Measurements from ENCODE around the gene ELAVL2. TPM values are rescaled to one million over a fixed set of nuclear protein-coding genes. Genes with fewer than 3 reads are reported as not detected.

Gene ELAVL2
- total and polyA plus RNA-seq, 9 of the 15 experiments (the other 6 are each of a cell fraction or from before 2014, with no cell fraction given) = not detected

DNA sequence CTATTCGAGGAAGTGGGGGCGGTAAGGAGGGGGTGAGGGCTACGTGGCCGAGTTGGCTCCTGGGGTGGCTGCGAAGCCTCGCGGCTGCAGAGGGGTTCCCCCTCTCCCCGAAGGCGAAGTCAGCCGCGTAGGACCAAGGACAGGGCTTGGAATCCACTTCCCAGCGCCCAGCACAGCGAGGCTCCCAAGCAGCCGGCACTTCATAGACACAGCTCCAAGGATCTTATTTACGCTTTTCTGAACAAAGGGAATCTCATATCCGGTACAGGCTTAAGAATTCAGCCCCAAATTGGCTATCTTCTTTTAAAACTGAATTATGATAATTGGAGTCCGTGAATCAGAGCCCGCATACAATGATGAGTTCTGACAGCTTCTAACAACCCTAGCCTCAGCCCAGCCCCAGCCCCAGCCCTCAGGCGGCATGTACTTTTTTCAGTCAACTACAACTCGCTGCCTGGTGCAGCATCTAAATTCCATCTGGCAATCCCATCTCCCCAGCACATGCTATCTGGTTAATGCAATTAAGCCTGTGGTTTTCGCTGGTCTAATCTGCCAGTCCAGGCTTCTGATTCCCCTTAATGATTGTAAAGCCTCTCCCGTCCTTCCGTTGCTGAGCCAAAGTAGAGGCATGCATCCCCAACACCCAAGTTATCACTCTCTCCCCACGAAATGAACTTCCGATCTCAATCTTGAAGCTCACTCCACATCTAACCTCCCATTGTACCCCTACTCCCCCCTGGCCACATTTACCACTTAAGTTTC lies 1.0 kb downstream of the ELAVL2 start:
- FAIRE-seq = no peak
- Histone ChIP-seq H3K27ac (ENCODE audit: extremely low read depth, low read depth, low read length) (no peak overlapping the region), H3K27me3 (ENCODE audit: control insufficient read depth in 2 of 2, insufficient read depth in 2 of 2, low read length in 2 of 2) (no peaks in the 10 kb centered on the region), H3K79me2 (ENCODE audit: control insufficient read depth, insufficient read depth, low read length) (no peaks in the 10 kb centered on the region), H2AFZ (ENCODE audit: low read depth, low read length) (no peak overlapping the region), H3K9me1 (ENCODE audit: control insufficient read depth, insufficient read depth, low read length) (no peaks in the 10 kb centered on the region), H3K4me3 (no peak overlapping the region), H3K9me3 (replicated peaks; ENCODE audit: control insufficient read depth, insufficient read depth, low read depth, low read length) (no peaks in the 10 kb centered on the region), H4K20me1 (replicated peaks; ENCODE audit: control insufficient read depth, insufficient read depth, low read length) (no peaks in the 10 kb centered on the region), H3K4me1 (replicated peaks in 1 of 2; ENCODE audit: control insufficient read depth in 2 of 2, insufficient read depth in 2 of 2, low read length in 2 of 2) (no peaks in the 10 kb centered on the region), H3K4me2 (ENCODE audit: insufficient read depth, low read length) (no peak overlapping the region), H3K9ac (ENCODE audit: insufficient read depth in 1 of 2, low read depth in 2 of 2, low read length in 2 of 2) (no peak overlapping the region), H3K36me3 (ENCODE audit: control insufficient read depth, insufficient read depth, low read length) (no peaks in the 10 kb centered on the region)
- no peak for TF ChIP-seq GABPB2 (CRISPR knock-in tag; conservative IDR thresholded peaks at IDR 0.05)
- DNase-seq (ENCODE audit: extremely low read depth in 1 of 4, low spot score in 3 of 4) = no peak
- WGBS (ENCODE audit: insufficient coverage, low coverage, missing lambda C conversion rate) = no CpG with 5 or more reads among the region's 25 CpGs
- ChIA-PET CTCF (ENCODE audit: low intra/inter-chr PET ratio) (no interaction called here), POLR2A (no interaction called here)
- intact Hi-C loops (cut with micrococcal nuclease) (no loop called here), in situ Hi-C loops (cut with MboI) (no loop called here)
- ATAC-seq = no peak
- BruUV-seq (replicated peaks) = no TSS peak

DNA sequence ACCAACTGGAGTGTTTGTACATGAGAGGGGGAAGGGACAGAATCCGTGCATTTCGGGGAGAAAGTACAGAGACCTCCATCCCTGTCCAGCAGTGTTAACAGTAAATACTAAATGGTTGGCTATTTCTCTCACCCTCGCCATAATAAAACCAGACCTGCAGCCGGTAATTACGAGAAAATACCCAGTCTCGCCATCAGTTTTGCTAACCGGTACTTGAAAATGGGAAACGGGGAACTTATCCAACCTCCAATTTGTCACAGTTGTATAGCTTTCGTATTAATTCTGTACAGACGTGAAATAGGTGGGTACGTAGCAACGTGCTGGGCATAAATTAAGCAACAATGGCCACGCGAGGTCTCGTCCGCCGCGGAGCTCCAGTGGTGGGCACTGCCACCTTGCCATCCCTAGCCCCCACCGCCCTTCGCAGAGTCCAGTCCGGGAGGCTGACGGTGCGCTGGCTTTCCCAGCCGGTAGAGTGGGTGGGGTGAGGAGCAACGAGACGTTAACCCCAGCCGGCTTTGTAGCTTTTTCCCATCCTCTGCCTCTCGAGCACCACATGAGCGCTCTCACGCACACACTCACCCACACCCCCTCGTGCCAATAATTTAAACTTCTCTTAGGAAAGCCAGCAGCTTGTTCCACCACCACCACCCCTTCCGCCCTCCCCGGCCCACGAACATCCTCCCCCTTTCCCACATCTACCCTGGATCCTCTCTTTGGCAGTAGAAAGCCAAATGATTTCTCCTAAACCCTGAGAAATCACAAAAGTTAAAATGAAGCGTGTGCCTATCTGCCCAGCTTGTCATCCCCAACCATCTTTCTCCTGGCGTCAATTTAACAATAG lies 1.8 kb downstream of the ELAVL2 start:
- no peak for ATAC-seq
- ChIA-PET CTCF (ENCODE audit: low intra/inter-chr PET ratio) (no interaction called here), POLR2A (no interaction called here)
- H3K27ac ChIP-seq (ENCODE audit: extremely low read depth, low read depth, low read length) = no peak overlapping the region
- no TSS peak for BruUV-seq (replicated peaks)
- intact Hi-C loops (cut with micrococcal nuclease) (no loop called here), in situ Hi-C loops (cut with MboI) (no loop called here)
- H2AFZ ChIP-seq (ENCODE audit: low read depth, low read length) = no peak overlapping the region
- H3K9me3 ChIP-seq (replicated peaks; ENCODE audit: control insufficient read depth, insufficient read depth, low read depth, low read length) = no peaks in the 10 kb centered on the region
- no peak for FAIRE-seq
- WGBS (ENCODE audit: insufficient coverage, low coverage, missing lambda C conversion rate) = no CpG with 5 or more reads among the region's 36 CpGs
- H4K20me1 ChIP-seq (replicated peaks; ENCODE audit: control insufficient read depth, insufficient read depth, low read length) = no peaks in the 10 kb centered on the region
- H3K79me2 ChIP-seq (ENCODE audit: control insufficient read depth, insufficient read depth, low read length) = no peaks in the 10 kb centered on the region
- no peaks in the 10 kb centered on the region for H3K9me1 ChIP-seq (ENCODE audit: control insufficient read depth, insufficient read depth, low read length)
- H3K4me3 ChIP-seq = no peak overlapping the region
- no peak overlapping the region for H3K4me2 ChIP-seq (ENCODE audit: insufficient read depth, low read length)
- H3K4me1 ChIP-seq (replicated peaks in 1 of 2; ENCODE audit: control insufficient read depth in 2 of 2, insufficient read depth in 2 of 2, low read length in 2 of 2) = no peaks in the 10 kb centered on the region
- no peak for DNase-seq (ENCODE audit: extremely low read depth in 1 of 4, low spot score in 3 of 4)
- H3K9ac ChIP-seq (ENCODE audit: insufficient read depth in 1 of 2, low read depth in 2 of 2, low read length in 2 of 2) = no peak overlapping the region
- H3K36me3 ChIP-seq (ENCODE audit: control insufficient read depth, insufficient read depth, low read length) = no peaks in the 10 kb centered on the region
- H3K27me3 ChIP-seq (ENCODE audit: control insufficient read depth in 2 of 2, insufficient read depth in 2 of 2, low read length in 2 of 2) = no peaks in the 10 kb centered on the region
- TF ChIP-seq ZNF23 (CRISPR knock-in tag; IDR thresholded peaks at IDR 0.05) = no peak
- TF ChIP-seq TCFL5 (CRISPR knock-in tag; conservative IDR thresholded peaks at IDR 0.05) = no peak
- no peak for TF ChIP-seq EHMT2 (IDR thresholded peaks at IDR 0.05)
- no peak for TF ChIP-seq ZNF507 (tag; conservative IDR thresholded peaks at IDR 0.05)
- TF ChIP-seq TEAD4 (IDR thresholded peaks at IDR 0.05; ENCODE audit: low read length) = no peak
- no peak for TF ChIP-seq TEAD4 (CRISPR knock-in tag; IDR thresholded peaks at IDR 0.05; ENCODE audit: borderline replicate concordance)
- TF ChIP-seq SNAPC5 (CRISPR knock-in tag; IDR thresholded peaks at IDR 0.05) = no peak
- TF ChIP-seq IRF1 (CRISPR knock-in tag; IDR thresholded peaks at IDR 0.05; ENCODE audit: borderline replicate concordance) = no peak
- no peak for TF ChIP-seq TAF15 (IDR thresholded peaks at IDR 0.05; ENCODE audit: low read depth, low read length)
- TF ChIP-seq, protein P1, sequence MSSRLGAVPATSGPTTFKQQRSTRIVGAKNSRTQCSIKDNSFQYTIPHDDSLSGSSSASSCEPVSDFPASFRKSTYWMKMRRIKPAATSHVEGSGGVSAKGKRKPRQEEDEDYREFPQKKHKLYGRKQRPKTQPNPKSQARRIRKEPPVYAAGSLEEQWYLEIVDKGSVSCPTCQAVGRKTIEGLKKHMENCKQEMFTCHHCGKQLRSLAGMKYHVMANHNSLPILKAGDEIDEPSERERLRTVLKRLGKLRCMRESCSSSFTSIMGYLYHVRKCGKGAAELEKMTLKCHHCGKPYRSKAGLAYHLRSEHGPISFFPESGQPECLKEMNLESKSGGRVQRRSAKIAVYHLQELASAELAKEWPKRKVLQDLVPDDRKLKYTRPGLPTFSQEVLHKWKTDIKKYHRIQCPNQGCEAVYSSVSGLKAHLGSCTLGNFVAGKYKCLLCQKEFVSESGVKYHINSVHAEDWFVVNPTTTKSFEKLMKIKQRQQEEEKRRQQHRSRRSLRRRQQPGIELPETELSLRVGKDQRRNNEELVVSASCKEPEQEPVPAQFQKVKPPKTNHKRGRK (tag; IDR thresholded peaks at IDR 0.05) = no peak
- no peak for TF ChIP-seq CHD1 (IDR thresholded peaks at IDR 0.05; ENCODE audit: low read length)
